Sigmoid colon (tissue), 7 donors: Measurements from ENCODE around the gene MMP2. TPM values are rescaled to one million over a fixed set of nuclear protein-coding genes. Genes with fewer than 3 reads are reported as not detected.

Experiments used
- DNase-seq: peaks from one replicate; pipeline ENCODE4 v3.0.0-alpha.2; 2019
- H3K27ac ChIP-seq, 4 donors: fragments of 200-600 bp; sonication (generic); one replicate each; pipeline ENCODE4 v1.5.1; 2016 to 2019; ENCODE audit warnings: mild to moderate bottlenecking in 1 of 4
- H3K27me3 ChIP-seq, 3 donors: fragments of 200-600 bp; sonication (generic); one replicate each; pipeline ENCODE4 v1.5.1; 2019; ENCODE audit warnings: mild to moderate bottlenecking in 1 of 3
- H3K36me3 ChIP-seq, 4 donors: fragments of 200-600 bp; sonication (generic); one replicate each; pipeline ENCODE4 v1.5.1; 2016 to 2019
- H3K4me1 ChIP-seq, 4 donors: fragments of 200-600 bp; sonication (generic); one replicate each; pipeline ENCODE4 v1.5.1; 2017 to 2019
- H3K4me3 ChIP-seq, 4 donors: fragments of 200-600 bp; sonication (generic); one replicate each; pipeline ENCODE4 v1.5.1; 2017 to 2019; ENCODE audit warnings: mild to moderate bottlenecking in 2 of 4, moderate library complexity in 1 of 4
- H3K9me3 ChIP-seq, 4 donors: fragments of 200-600 bp in 3 of 4; sonication (generic) in 3 of 4; one replicate each; pipeline versions ENCODE4 v1.5.1 to v1.6.1; 2013 to 2019
- EP300 ChIP-seq, 4 donors: sonication (generic); formaldehyde crosslinking; IDR thresholded peaks; one replicate each; pipeline ENCODE4 v1.6.1; 2017; ENCODE audit warnings: antibody characterized with exemption in 4 of 4
- POLR2A ChIP-seq, 2 donors: fragments of 450-650 bp; IDR thresholded peaks; one replicate each; pipeline ENCODE4 v1.6.1; 2016; ENCODE audit warnings: antibody characterized with exemption in 2 of 2, mild to moderate bottlenecking in 2 of 2, moderate library complexity in 2 of 2
- POLR2AphosphoS5 ChIP-seq, 4 donors: sonication (generic); formaldehyde crosslinking; IDR thresholded peaks; one replicate each; pipeline ENCODE4 v1.6.1; 2017; ENCODE audit warnings: antibody characterized with exemption in 4 of 4
- WGBS, 2 donors: extraction: QIAGEN DNeasy Blood & Tissue Kit; methylation state at CpG; one replicate each; pipeline ENCODE4 v1.1.7; 2013; 5-methylcytosine and 5-hydroxymethylcytosine counted together
- intact Hi-C: fragments of 100-400 bp; cut with DNase I; formaldehyde crosslinking; loops from one replicate; pipeline ENCODE4 v1.15.1; 2023
- polyA plus RNA-seq, 3 donors: library from polyadenylated mRNA; stranded (reverse); fragments of 200-250 nt; gene quantifications; one replicate each; pipeline ENCODE4 v1.2.3, GENCODE V29; 2013
- total RNA-seq, 4 donors: library from RNA; depleted of rRNA; stranded (reverse); fragments of >200 nt; gene quantifications; one replicate each; pipeline ENCODE4 v1.1.0, GENCODE V29; 2016
- TF ChIP-seq, protein P1 (sequence below), 4 experiments: fragments of 450-650 bp in 3 of 4; fragments of 200-600 bp in 1 of 4; IDR thresholded peaks; one replicate each; pipeline ENCODE4 v1.5.1; 2016 to 2019; ENCODE audit warnings: antibody characterized with exemption in 4 of 4, mild to moderate bottlenecking in 3 of 4, moderate library complexity in 2 of 4
- donor health status: healthy with polysubstance abuse.
- donor health status: Bipolar disorder and iron deficiency.
- donor health status: healthy.

The MMP2 gene
- total and polyA plus RNA-seq, 7 donors = 7.2 to 280 (median 142) TPM

DNA sequence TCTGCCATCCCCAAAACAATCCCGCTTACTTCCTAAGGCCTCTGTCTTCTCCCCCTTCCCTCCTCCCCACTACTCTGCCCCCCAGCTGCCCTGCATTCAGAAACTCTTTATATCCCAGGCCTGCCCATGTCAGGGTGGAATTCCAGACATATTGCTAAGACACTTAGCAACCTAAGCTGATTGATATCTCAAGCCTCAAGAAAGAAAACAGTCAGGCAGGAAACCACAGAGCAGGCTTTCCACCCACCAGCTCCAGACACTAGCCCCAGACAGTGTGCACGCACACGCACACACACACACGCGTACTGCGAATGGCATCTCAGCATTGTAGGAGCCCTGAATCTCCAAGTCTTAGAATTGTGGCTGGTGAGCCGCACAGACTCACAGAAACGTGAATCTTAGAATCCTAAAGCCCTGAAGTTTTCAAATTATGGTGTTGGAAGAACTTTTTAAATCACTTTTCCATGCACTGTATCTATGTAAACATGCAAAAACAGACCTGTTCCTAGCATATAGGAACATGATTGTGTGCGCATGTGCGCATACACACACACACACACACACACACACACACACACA, 21.0 kb downstream of the MMP2 start:
- no peak for TF ChIP-seq POLR2A (IDR thresholded peaks at IDR 0.05)
- TF ChIP-seq EP300 (IDR thresholded peaks at IDR 0.05) = no peak
- TF ChIP-seq, protein P1, sequence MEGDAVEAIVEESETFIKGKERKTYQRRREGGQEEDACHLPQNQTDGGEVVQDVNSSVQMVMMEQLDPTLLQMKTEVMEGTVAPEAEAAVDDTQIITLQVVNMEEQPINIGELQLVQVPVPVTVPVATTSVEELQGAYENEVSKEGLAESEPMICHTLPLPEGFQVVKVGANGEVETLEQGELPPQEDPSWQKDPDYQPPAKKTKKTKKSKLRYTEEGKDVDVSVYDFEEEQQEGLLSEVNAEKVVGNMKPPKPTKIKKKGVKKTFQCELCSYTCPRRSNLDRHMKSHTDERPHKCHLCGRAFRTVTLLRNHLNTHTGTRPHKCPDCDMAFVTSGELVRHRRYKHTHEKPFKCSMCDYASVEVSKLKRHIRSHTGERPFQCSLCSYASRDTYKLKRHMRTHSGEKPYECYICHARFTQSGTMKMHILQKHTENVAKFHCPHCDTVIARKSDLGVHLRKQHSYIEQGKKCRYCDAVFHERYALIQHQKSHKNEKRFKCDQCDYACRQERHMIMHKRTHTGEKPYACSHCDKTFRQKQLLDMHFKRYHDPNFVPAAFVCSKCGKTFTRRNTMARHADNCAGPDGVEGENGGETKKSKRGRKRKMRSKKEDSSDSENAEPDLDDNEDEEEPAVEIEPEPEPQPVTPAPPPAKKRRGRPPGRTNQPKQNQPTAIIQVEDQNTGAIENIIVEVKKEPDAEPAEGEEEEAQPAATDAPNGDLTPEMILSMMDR (IDR thresholded peaks at IDR 0.05) = no peak
- no peak for TF ChIP-seq POLR2AphosphoS5 (IDR thresholded peaks at IDR 0.05)
- intact Hi-C loops = loop anchor here (5.0 to 10.0 kb wide), 2 partner anchors 37 to 205 kb away; no protein-coding TSS in a partner anchor
- peaks cover 0 to 6% (median 0%) of the 10 kb centered on the region in 4 donors for H3K36me3 ChIP-seq
- no peaks in the 10 kb centered on the region for H3K27me3 ChIP-seq
- peak; percentile 46 for DNase-seq
- H3K4me3 ChIP-seq = no peak overlapping the region
- 56 to 83% methylated on average over 10 of the region's 10 CpGs for WGBS, 2 donors
- H3K27ac ChIP-seq = peak overlapping the region in 3 of 4 donors; percentile 9 to 35 (median 26)
- H3K9me3 ChIP-seq = no peaks in the 10 kb centered on the region
- H3K4me1 ChIP-seq = peaks cover 0 to 50% (median 41%) of the 10 kb centered on the region in 4 donors

DNA sequence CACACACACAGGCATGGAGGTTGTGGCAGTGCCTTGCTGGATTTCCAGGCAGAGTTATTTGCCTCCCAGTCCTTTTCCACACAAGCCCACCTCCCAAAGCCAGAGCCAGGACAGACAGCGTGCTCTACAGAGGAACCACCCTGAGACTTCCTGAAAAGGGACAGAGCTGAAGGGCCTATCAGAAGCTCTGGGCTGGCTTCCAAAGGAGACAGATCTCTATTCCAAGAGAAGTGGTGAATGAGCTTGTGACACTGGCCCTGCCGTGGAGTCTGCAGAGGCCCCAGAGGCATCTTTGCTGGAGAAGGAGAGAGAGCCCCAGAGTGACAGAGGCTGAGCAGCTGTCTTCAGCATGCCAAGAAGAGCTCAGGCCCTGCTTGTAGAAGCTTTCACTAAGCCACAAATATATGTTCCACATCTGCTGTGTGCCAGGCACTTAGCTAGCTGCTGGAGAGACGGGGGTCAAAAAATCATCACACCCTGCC, 21.6 kb downstream of the MMP2 start:
- H3K27ac ChIP-seq = peak overlapping the region in 2 of 4 donors; percentile 26 to 35
- H3K4me3 ChIP-seq = no peak overlapping the region
- H3K9me3 ChIP-seq = no peaks in the 10 kb centered on the region
- TF ChIP-seq POLR2AphosphoS5 (IDR thresholded peaks at IDR 0.05) = no peak
- TF ChIP-seq POLR2A (IDR thresholded peaks at IDR 0.05) = no peak
- TF ChIP-seq, protein P1 (IDR thresholded peaks at IDR 0.05) = no peak
- no peak for TF ChIP-seq EP300 (IDR thresholded peaks at IDR 0.05)
- H3K4me1 ChIP-seq = peaks cover 0 to 45% (median 38%) of the 10 kb centered on the region in 4 donors
- intact Hi-C loops = loop anchor here (5.0 kb wide), 1 partner anchor 37 kb away; no protein-coding TSS in a partner anchor
- H3K36me3 ChIP-seq = peaks cover 0 to 11% (median 0%) of the 10 kb centered on the region in 4 donors
- H3K27me3 ChIP-seq = no peaks in the 10 kb centered on the region
- 33 to 37% methylated on average over 3 of the region's 3 CpGs for WGBS, 2 donors
- peak; percentile 74 for DNase-seq

DNA sequence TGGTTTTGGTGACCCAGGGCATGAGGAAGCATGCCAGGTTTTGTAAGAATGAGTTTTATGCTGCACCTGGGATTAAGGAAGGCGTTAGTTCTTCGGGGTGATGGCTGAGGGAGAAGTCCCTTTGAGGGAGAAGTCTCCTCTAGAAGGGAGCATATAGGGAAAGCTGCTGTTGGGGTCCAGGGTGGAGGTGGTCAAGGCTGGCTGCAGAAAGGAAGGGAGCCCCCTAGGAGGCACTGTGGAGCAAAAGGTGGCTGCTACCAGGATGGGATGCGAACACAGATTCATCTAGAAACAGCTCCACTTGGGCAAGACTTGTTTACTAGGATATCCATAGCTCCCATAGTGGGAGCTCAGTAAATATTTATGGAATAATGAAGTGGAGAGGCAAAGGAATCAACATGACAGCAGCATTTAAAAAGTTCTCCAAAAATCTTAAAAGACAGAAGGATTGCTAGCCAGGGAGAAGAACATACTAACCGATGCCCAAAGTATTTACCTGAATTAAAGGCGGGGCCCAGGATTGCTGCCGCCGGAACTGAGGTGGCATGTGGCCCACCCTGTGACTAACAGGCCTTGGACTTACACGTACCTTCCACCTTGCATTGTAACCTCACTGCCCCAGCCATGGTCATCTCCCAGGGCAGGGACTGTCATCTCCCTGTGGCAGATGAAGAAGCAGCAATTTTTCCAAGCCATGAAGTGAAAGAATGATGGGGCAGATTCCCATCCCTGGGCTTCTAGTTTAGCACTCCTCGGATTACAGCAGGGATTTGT, 22.7 kb downstream of the MMP2 start:
- peaks cover 0 to 45% (median 37%) of the 10 kb centered on the region in 4 donors for H3K4me1 ChIP-seq
- WGBS, 2 donors = 47 to 72% methylated on average over 9 of the region's 9 CpGs
- H3K4me3 ChIP-seq = no peak overlapping the region
- H3K27ac ChIP-seq = peak overlapping the region in 1 of 4 donors; percentile 2
- no peak for DNase-seq
- intact Hi-C loops = loop anchor here (5.0 kb wide), 1 partner anchor 36 kb away; no protein-coding TSS in a partner anchor
- TF ChIP-seq, protein P1 (IDR thresholded peaks at IDR 0.05) = no peak
- TF ChIP-seq POLR2A (IDR thresholded peaks at IDR 0.05) (no peak), POLR2AphosphoS5 (IDR thresholded peaks at IDR 0.05) (no peak), EP300 (IDR thresholded peaks at IDR 0.05) (no peak)
- H3K36me3 ChIP-seq = peaks cover 0 to 19% (median 0%) of the 10 kb centered on the region in 4 donors
- H3K27me3 ChIP-seq = no peaks in the 10 kb centered on the region
- H3K9me3 ChIP-seq = no peaks in the 10 kb centered on the region

DNA sequence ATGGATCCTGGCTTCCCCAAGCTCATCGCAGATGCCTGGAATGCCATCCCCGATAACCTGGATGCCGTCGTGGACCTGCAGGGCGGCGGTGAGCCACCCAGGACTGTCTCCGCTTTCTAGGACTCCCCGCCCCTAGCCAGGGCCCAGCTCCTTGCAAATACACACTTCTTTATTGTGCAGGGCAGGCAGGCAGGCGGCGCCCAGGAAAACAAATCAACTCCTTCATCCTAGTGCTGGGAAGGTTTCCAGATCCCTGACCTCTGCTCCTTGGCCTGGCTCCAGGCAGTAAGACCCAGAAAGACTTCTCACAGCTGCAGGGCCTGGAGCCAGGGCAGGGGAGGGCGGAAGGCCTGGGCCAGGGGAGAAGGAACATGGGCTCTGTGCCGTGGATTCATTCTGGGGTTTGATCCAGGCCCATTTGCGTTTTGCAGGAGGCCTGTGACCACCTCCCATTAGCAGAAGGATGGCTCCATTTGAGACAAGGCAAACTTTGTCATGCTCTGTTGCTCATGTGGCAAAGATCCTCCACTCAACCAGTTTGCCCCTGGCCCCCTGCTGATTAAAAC, 23.9 kb downstream of the MMP2 start:
- 12 to 58% methylated on average over 13 of the region's 13 CpGs for whole genome bisulfite sequencing, 2 donors
- Histone ChIP-seq H3K4me3 (no peak overlapping the region), H3K9me3 (no peaks in the 10 kb centered on the region), H3K4me1 (peaks cover 0 to 45% (median 37%) of the 10 kb centered on the region in 4 donors), H3K27me3 (no peaks in the 10 kb centered on the region), H3K36me3 (peaks cover 0 to 21% (median 0%) of the 10 kb centered on the region in 4 donors), H3K27ac (peak overlapping the region; percentile 37 to 60 (median 48))
- peak; percentile 67 to 82 (median 72) for TF ChIP-seq POLR2AphosphoS5 (IDR thresholded peaks at IDR 0.05)
- no peak for TF ChIP-seq EP300 (IDR thresholded peaks at IDR 0.05)
- peak; percentile 95 for DNase-seq
- intact Hi-C loops = loop anchor here (5.0 kb wide), 1 partner anchor 34 kb away; no protein-coding TSS in a partner anchor
